Activated CD8-positive, alpha-beta T cell treated with anti-CD3 and anti-CD28 coated beads for 36 hours (primary cell): ENCODE results near the gene DUS1L. TPM values are rescaled to one million over a fixed set of nuclear protein-coding genes. Genes with fewer than 3 reads are reported as not detected.

Source experiments
- ATAC-seq: fragments of 200-7000 bp; cut with Tn5 transposase; one replicate; pipeline ENCODE4 v1.10.0; 2021; ENCODE audit warnings: mild to moderate bottlenecking, moderate library complexity
- CTCF ChIA-PET: fragments of 350-600 bp; sonication (Branson Sonifier 250); formaldehyde crosslinking; loops from one replicate; lab custom pipeline; 2021; ENCODE audit warnings: antibody characterized with exemption; lab: Charles Lee
- POLR2A ChIA-PET: fragments of 350-600 bp; sonication (Branson Sonifier 250); formaldehyde crosslinking; loops from one replicate; lab custom pipeline; 2021; ENCODE audit warnings: antibody characterized with exemption; lab: Charles Lee
- DNase-seq: peaks from one replicate; pipeline ENCODE4 v3.0.0-alpha.2; 2020
- H3K27ac Mint-ChIP-seq: one replicate; pipeline ENCODE4 v1.8.0; 2021; ENCODE audit warnings: mild to moderate bottlenecking, mixed read lengths
- H3K27me3 Mint-ChIP-seq: one replicate; pipeline ENCODE4 v1.8.0; 2021; ENCODE audit warnings: mixed read lengths
- H3K36me3 Mint-ChIP-seq: one replicate; pipeline ENCODE4 v1.8.0; 2021; ENCODE audit warnings: low read depth, mixed read lengths
- H3K4me1 Mint-ChIP-seq: one replicate; pipeline ENCODE4 v1.8.0; 2021; ENCODE audit warnings: low read depth, mixed read lengths
- H3K4me3 Mint-ChIP-seq: one replicate; pipeline ENCODE4 v1.8.0; 2021; ENCODE audit warnings: mild to moderate bottlenecking, moderate library complexity, mixed read lengths
- H3K9me3 Mint-ChIP-seq: one replicate; pipeline ENCODE4 v1.8.0; 2021; ENCODE audit warnings: mixed read lengths
- intact Hi-C: fragments of 100-400 bp; cut with micrococcal nuclease; formaldehyde crosslinking; loops from one replicate; pipeline ENCODE4 v1.10.0; 2022
- total RNA-seq, 2 experiments: library from RNA; stranded (reverse); gene quantifications; one replicate each; pipeline ENCODE4 v1.2.3, GENCODE V29; 2021
- TF ChIP-seq, protein P1 (sequence below): fragments of 200-600 bp; IDR thresholded peaks from one replicate; pipeline ENCODE4 v1.8.0; 2022; ENCODE audit warnings: antibody characterized with exemption, mild to moderate bottlenecking

Gene DUS1L
- total RNA-seq, 2 experiments from 2014 or later: 139 to 140 TPM

- no peak for ATAC-seq
- DNase-seq: no peak
- Mint-ChIP-seq H3K27ac (no peak overlapping the region), H3K4me3 (no peak overlapping the region), H3K9me3 (no peaks in the 10 kb centered on the region), H3K27me3 (no peaks in the 10 kb centered on the region), H3K36me3 (peaks cover 1% of the 10 kb centered on the region), H3K4me1 (peaks cover 9% of the 10 kb centered on the region)
- ChIA-PET POLR2A (interaction anchor here (1.0 to 1.9 kb wide), 4 partner anchors 11 to 39 kb away, joined by 3 to 4 read pairs (median 4); partner anchors contain the start of gene FASN), CTCF (interaction anchor here (2.2 kb wide), 1 partner anchor 30 kb away, joined by 5 read pairs; no protein-coding TSS in a partner anchor)
- intact Hi-C loops: no loop called here
- TF ChIP-seq, protein P1, sequence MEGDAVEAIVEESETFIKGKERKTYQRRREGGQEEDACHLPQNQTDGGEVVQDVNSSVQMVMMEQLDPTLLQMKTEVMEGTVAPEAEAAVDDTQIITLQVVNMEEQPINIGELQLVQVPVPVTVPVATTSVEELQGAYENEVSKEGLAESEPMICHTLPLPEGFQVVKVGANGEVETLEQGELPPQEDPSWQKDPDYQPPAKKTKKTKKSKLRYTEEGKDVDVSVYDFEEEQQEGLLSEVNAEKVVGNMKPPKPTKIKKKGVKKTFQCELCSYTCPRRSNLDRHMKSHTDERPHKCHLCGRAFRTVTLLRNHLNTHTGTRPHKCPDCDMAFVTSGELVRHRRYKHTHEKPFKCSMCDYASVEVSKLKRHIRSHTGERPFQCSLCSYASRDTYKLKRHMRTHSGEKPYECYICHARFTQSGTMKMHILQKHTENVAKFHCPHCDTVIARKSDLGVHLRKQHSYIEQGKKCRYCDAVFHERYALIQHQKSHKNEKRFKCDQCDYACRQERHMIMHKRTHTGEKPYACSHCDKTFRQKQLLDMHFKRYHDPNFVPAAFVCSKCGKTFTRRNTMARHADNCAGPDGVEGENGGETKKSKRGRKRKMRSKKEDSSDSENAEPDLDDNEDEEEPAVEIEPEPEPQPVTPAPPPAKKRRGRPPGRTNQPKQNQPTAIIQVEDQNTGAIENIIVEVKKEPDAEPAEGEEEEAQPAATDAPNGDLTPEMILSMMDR: no peak
These were observed 5.6 kb downstream of the DUS1L start for GRCh38 chr17:82060001-82060380.

- ChIA-PET CTCF (interaction anchor here (2.2 kb wide), 1 partner anchor 29 kb away, joined by 5 read pairs; no protein-coding TSS in a partner anchor), POLR2A (interaction anchor here (0.7 to 1.9 kb wide), 6 partner anchors 10 to 167 kb away, joined by 3 to 4 read pairs (median 3); partner anchors contain the start of gene FASN)
- Mint-ChIP-seq H3K36me3 (peaks cover 3% of the 10 kb centered on the region), H3K27ac (no peak overlapping the region), H3K4me1 (peaks cover 8% of the 10 kb centered on the region), H3K4me3 (no peak overlapping the region), H3K27me3 (no peaks in the 10 kb centered on the region), H3K9me3 (no peaks in the 10 kb centered on the region)
- DNase-seq: no peak
- no peak for ATAC-seq
- TF ChIP-seq, protein P1: no peak
- intact Hi-C loops: no loop called here
These were observed 6.2 kb downstream of the DUS1L start for GRCh38 chr17:82059272-82060000.

DNA sequence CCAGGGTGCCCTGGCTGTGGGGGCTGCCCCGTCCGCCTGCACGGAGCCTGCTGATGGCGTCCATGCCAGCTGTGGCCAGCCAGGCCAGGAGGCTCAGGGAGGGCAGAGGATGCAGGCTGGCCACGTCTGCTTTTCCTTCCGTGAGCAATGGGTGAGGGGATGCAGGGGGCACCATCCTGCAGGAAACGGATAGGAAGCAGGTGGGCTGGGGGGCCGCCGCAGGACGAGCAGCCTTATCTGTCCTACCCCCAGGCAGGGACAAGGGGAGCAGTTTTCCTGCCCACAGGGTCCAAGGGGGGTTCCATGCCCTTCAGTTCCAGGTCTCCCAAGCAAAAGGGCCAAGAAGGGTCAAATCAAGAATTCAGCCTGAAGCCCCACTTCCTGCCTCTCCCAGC, 6.8 kb downstream of the DUS1L start:
- ChIA-PET CTCF (interaction anchor here (2.2 kb wide), 1 partner anchor 29 kb away, joined by 5 read pairs; no protein-coding TSS in a partner anchor), POLR2A (interaction anchor here (0.7 to 1.9 kb wide), 5 partner anchors 10 to 166 kb away, joined by 3 to 4 read pairs (median 3); partner anchors contain the start of gene FASN)
- no peak for DNase-seq
- intact Hi-C loops: no loop called here
- TF ChIP-seq, protein P1: no peak
- Mint-ChIP-seq H3K4me1 (peaks cover 3% of the 10 kb centered on the region), H3K9me3 (no peaks in the 10 kb centered on the region), H3K27me3 (no peaks in the 10 kb centered on the region), H3K4me3 (no peak overlapping the region), H3K27ac (no peak overlapping the region), H3K36me3 (peaks cover 3% of the 10 kb centered on the region)
- no peak for ATAC-seq

GRCh38 chr17:82058230-82058854, 7.3 kb downstream of the DUS1L start:
- DNase-seq (no peak), ATAC-seq (no peak)
- Mint-ChIP-seq H3K36me3 (peaks cover 3% of the 10 kb centered on the region), H3K27me3 (no peaks in the 10 kb centered on the region), H3K9me3 (no peaks in the 10 kb centered on the region), H3K27ac (no peak overlapping the region), H3K4me1 (peaks cover 5% of the 10 kb centered on the region), H3K4me3 (no peak overlapping the region)
- POLR2A ChIA-PET: interaction anchor here (0.7 to 0.9 kb wide), 2 partner anchors 29 to 166 kb away, joined by 3 read pairs; no protein-coding TSS in a partner anchor
- TF ChIP-seq, protein P1: no peak
- CTCF ChIA-PET: no interaction called here
- intact Hi-C loops: no loop called here
